GM12865 (cell line): Measurements from ENCODE around the gene TPPP3.

ENCODE experiments used
- DNase-seq: peaks from one replicate; pipeline ENCODE4 v3.0.0; 2010; ENCODE audit warnings: low read depth
- H3K4me3 ChIP-seq: 2 replicates; pipeline ENCODE4 v1.5.1; 2011; ENCODE audit warnings: mild to moderate bottlenecking, low read depth, low read length, control low read depth
- TF ChIP-seq, protein P1 (sequence below): IDR thresholded peaks from 2 replicates; pipeline ENCODE4 v1.5.1; 2011; ENCODE audit warnings: low read length, control low read depth, low read depth, inconsistent platforms; ENCODE audit not compliant: insufficient read depth; ENCODE audit errors: missing control alignments

Gene TPPP3

DNA sequence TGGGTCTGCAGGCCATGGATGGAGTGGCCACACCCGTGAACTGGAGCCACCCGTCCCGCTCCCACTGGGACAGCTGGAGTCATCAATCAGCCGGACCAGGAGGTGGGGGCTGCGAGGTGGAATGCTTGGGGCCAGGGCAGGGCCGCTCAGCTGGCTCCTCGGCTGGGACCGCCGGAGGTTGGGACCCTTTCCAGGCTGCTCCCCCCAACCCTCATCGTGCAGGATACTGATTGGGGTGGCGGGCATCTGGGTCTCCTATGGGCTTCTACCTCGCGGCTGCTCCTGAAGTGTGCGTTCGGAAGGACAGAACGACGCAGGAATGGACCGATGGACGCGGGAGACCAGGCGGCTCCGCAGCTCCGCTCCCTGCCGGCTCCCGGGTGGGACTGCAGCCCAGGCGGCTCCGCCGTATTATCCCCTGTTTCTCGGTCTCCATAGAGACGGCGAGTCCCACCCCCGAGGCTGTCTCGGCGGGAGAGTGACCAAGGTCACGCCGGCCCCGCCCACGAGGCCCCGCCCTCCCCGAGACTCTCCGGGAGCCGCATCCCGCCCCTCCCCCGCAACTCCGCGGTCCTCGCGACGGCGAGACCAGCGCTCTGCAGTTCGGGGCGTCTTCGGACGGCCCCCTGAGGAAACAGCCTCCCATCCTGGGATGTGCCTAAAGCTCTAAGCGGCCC is at the start of gene TPPP3:
Gene TPPP3, minus strand, starts transcription at position 388 of the 677 bp plus-strand sequence. CDS start 2,387 bp downstream, outside the sequence.
- TF ChIP-seq, protein P1, sequence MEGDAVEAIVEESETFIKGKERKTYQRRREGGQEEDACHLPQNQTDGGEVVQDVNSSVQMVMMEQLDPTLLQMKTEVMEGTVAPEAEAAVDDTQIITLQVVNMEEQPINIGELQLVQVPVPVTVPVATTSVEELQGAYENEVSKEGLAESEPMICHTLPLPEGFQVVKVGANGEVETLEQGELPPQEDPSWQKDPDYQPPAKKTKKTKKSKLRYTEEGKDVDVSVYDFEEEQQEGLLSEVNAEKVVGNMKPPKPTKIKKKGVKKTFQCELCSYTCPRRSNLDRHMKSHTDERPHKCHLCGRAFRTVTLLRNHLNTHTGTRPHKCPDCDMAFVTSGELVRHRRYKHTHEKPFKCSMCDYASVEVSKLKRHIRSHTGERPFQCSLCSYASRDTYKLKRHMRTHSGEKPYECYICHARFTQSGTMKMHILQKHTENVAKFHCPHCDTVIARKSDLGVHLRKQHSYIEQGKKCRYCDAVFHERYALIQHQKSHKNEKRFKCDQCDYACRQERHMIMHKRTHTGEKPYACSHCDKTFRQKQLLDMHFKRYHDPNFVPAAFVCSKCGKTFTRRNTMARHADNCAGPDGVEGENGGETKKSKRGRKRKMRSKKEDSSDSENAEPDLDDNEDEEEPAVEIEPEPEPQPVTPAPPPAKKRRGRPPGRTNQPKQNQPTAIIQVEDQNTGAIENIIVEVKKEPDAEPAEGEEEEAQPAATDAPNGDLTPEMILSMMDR, result no peak
- DNase-seq, result peak; percentile 10
- no peak within 1 kb of the TSS for H3K4me3 ChIP-seq

DNA sequence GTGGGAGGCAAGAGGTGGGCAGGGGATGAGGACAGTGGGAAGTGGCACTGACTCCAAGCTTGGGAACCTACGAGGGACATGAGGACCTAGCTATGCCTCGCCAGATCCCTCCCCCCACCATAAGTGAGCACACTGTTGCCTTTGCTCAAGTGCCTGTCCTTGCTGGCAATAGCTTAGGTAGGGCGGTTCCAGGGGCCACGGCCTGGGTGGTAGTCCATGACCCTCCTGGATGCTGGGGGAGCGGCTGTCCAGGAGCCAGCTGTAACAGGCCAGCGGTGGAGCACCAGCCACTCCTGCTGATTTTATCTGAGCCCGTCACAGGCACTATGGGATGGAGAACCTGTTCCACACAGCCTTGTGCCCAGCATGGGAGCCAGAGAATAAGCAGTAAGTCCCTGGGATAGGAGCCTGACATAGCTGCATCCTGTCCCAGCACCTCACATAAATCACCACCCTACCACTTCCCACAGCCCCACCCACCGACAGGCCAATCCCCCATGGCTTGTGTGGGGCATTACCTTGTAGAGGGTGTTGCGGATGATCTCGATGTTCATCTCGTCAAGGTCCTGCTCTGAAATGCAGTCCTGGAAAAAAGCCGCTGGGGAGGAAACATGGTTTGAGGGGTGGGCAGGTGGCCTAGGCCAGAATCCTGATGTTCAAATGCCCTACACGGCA is 49.4 kb upstream of the TPPP3 start:
- DNase-seq, result no peak

DNA sequence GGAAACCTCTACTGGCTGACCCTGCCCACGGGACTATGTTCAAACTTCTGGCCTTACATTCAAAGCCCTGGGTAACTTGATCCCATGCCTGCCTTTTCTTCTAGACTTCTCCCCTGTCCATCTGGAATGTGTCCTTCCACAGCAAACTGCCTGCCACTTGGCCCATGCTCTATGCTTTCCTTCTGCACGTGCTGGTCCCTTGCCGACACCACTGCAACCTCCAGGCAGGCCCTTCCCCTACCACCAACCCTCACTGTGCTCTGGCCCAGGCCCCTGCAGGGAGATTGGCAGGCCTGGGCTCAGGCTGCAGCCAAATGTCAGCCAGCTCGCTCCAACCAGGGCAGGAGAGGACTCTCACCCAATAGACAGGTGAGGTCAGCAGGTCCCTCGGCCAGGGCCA is 48.6 kb upstream of the TPPP3 start:
- no peak overlapping the region for H3K4me3 ChIP-seq

More for the DNA sequence above, 49.4 kb upstream of the TPPP3 start:
- TF ChIP-seq, protein P1, result no peak
- no peak overlapping the region for H3K4me3 ChIP-seq

DNA sequence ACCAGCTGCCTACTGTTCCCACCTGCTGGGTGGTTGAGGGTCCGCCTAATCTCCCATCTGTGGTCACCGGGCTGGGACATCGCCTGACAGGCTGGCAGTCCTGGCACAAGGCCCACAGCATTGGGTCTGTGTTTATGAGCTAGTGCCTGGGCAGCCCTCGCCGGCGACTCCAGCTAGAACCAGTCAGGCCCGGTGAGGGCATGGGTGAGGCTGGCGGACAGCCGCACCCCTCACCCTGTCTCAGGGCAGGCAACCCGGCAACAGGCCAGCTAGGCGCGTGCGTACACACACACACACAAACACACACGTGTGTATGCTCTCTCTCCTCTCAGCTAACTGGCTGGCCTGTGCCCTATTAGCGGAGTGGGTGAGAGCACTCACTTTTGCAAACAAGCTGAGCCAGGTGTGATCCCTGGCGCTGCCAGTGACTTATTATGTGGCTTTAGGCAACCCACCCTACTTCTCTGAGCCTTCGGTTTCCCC is 48.0 kb upstream of the TPPP3 start:
- H3K4me3 ChIP-seq, result no peak overlapping the region
- no peak for DNase-seq
- TF ChIP-seq, protein P1, result no peak

More for the DNA sequence above, 48.6 kb upstream of the TPPP3 start:
- TF ChIP-seq, protein P1, result no peak
- no peak for DNase-seq

DNA sequence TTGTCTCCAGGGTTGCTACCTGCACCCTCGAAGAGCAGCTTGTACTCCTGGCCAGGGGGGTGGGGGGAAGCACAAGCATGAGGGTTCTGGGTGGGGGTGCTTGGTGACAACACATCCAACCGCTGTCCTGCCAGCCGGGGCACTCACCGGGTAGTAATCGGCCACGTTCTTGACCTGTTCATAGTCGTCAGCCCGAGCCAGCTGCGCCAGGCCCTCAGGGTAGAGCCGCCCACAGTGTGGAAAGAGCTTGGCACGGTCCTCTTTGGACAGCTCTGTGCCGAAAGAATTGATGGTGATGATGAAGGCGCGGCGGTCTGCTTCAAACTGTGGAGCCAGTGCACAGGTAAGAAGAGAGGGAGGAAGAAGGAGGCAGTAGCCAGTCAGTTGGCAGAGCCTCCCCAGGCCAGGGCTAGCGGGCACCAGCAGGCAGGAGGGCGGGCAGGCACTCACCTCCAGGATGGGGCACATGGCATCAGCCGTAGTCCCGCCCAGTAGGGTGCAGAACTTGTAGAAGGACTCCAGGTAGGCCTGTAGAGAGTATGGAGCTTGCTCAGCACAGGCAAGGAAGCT is 45.6 kb upstream of the TPPP3 start:
- TF ChIP-seq, protein P1, result no peak
- DNase-seq, result no peak
- H3K4me3 ChIP-seq, result no peak overlapping the region

DNA sequence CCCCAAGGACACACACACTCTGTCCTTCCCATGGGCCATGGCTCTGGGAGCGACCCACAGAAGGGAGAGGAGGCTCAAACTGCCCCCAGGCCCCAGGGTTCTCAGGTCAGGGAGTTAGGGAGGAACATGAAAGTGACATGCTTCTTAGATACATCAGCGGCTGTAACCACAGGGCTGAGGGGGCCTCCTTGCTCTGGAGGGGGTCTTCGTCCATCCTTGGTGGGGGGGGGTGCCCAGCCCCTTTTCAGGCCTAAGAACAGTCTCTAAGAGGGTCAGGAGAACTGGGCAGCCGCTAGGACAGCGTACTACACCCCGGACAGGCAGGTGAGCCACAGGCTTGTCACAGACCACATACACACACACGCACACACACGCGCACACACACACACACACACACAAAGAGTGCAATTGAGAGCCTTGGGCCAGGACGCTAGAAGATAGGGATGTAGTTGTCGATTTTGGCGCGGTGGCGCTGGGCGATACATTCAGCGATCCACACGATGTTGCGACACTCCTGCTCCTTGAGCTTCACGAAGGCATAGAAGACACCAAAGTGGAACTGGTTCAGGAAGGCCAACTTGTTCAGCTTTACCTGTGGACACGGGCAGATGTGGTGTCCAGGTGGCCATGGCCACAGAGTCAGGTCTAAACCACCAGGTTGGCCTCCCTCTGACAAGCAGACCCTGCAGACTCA is 44.9 kb upstream of the TPPP3 start:
- H3K4me3 ChIP-seq, result no peak overlapping the region
- TF ChIP-seq, protein P1, result no peak
- DNase-seq, result no peak
